ENCODE measurements around the gene ADAM12. TPM values are rescaled to one million over a fixed set of nuclear protein-coding genes. Genes with fewer than 3 reads are reported as not detected.

ADAM12 gene
- total RNA-seq, 2 donors from 2014 or later: under 0.01 to 0.52 TPM

DNA sequence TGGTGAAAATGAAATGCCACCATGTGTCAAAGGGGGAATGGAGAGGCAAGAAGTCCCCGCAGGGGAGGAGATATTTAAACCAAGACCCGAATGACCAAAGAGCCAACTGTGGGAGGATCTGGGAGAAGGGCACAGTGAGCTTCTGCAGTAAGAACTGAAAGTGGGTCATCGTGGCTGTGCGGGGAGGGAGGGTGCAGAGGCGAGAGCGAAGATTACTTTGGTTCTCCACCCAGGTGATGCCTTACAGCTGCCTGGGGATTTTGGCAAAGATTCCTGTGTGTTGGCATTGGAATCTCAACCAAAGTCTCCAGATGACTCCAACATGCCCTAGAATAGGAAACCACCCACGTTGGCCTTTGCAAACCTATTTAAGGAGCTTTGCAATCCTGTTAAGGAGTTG, 44.2 kb upstream of the ADAM12 start:
- WGBS, 2 donors: 71 to 75% methylated on average over 7 of the region's 7 CpGs
- intact Hi-C loops (cut with DNase I): no loop called here

DNA sequence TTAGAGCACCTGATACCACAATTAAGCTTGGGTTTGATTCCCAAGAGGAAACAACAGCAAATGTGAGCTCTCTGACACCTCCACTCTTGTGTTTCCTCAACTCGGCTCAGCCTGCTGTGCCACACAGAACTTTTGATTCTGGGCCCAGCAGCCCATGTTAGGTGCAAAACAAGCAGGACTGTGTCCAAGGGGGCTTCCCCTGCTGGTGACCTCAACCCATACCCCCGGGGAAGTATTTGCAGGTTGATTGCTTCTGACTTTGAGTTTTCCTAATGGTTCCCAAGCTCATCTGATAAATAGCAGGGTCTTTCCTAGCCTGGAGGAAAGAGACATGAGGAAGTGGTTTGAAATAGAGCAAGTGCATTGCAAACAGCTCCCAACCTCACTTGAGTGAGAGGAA, 43.5 kb upstream of the ADAM12 start:
- no peak overlapping the region for H3K4me3 ChIP-seq
- DNase-seq: no peak
- no peaks in the 10 kb centered on the region for H3K9me3 ChIP-seq
- TF ChIP-seq, protein P1, sequence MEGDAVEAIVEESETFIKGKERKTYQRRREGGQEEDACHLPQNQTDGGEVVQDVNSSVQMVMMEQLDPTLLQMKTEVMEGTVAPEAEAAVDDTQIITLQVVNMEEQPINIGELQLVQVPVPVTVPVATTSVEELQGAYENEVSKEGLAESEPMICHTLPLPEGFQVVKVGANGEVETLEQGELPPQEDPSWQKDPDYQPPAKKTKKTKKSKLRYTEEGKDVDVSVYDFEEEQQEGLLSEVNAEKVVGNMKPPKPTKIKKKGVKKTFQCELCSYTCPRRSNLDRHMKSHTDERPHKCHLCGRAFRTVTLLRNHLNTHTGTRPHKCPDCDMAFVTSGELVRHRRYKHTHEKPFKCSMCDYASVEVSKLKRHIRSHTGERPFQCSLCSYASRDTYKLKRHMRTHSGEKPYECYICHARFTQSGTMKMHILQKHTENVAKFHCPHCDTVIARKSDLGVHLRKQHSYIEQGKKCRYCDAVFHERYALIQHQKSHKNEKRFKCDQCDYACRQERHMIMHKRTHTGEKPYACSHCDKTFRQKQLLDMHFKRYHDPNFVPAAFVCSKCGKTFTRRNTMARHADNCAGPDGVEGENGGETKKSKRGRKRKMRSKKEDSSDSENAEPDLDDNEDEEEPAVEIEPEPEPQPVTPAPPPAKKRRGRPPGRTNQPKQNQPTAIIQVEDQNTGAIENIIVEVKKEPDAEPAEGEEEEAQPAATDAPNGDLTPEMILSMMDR (IDR thresholded peaks at IDR 0.05): no peak
- no peak for TF ChIP-seq POLR2A (IDR thresholded peaks at IDR 0.05)
- H3K27me3 ChIP-seq: no peaks in the 10 kb centered on the region
- intact Hi-C loops (cut with DNase I): no loop called here
- no peaks in the 10 kb centered on the region for H3K36me3 ChIP-seq (replicated peaks in 1 of 2; ENCODE audit: insufficient read depth in 1 of 2, low read depth in 2 of 2)
- ATAC-seq: no peak
- H3K4me1 ChIP-seq: no peaks in the 10 kb centered on the region
- H3K27ac ChIP-seq: no peak overlapping the region
- 58 to 61% methylated on average over 2 of the region's 2 CpGs for WGBS, 2 donors

More for the DNA sequence above, 44.2 kb upstream of the ADAM12 start:
- ATAC-seq (no peak), DNase-seq (no peak)
- no peaks in the 10 kb centered on the region for H3K27me3 ChIP-seq
- no peak for TF ChIP-seq POLR2A (IDR thresholded peaks at IDR 0.05)
- no peaks in the 10 kb centered on the region for H3K4me1 ChIP-seq
- no peaks in the 10 kb centered on the region for H3K9me3 ChIP-seq
- no peak overlapping the region for H3K27ac ChIP-seq
- H3K4me3 ChIP-seq: no peak overlapping the region
- H3K36me3 ChIP-seq (replicated peaks in 1 of 2; ENCODE audit: insufficient read depth in 1 of 2, low read depth in 2 of 2): no peaks in the 10 kb centered on the region

DNA sequence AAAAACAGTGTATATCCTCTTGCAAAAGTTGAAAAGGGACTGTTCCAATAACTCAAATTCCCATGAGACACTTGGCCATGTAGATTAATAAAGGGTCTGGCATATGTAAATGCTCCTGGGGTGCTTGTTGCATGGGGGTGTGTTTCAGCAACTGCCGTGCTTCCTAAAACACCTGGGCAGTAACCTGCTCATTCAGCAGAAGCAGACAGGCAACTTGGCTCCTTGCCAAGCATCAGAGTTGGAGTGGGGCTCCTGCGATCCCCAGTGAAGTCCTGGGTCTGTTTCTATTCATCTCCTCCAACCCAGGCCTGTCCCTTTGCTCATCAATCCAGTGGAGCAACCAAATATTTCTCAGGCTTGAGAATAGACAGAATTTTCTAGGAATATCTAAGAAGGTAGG, 42.2 kb upstream of the ADAM12 start:
- no peak for DNase-seq
- 36 to 74% methylated on average over 1 to 2 of the region's 2 CpGs for WGBS, 2 donors
- ATAC-seq: no peak
- Histone ChIP-seq H3K4me1 (no peaks in the 10 kb centered on the region), H3K27me3 (no peaks in the 10 kb centered on the region), H3K27ac (no peak overlapping the region), H3K9me3 (no peaks in the 10 kb centered on the region), H3K36me3 (replicated peaks in 1 of 2; ENCODE audit: insufficient read depth in 1 of 2, low read depth in 2 of 2) (no peaks in the 10 kb centered on the region), H3K4me3 (no peak overlapping the region)
- no peak for TF ChIP-seq POLR2A (IDR thresholded peaks at IDR 0.05)
- TF ChIP-seq, protein P1 (IDR thresholded peaks at IDR 0.05): no peak
- intact Hi-C loops (cut with DNase I): no loop called here

DNA sequence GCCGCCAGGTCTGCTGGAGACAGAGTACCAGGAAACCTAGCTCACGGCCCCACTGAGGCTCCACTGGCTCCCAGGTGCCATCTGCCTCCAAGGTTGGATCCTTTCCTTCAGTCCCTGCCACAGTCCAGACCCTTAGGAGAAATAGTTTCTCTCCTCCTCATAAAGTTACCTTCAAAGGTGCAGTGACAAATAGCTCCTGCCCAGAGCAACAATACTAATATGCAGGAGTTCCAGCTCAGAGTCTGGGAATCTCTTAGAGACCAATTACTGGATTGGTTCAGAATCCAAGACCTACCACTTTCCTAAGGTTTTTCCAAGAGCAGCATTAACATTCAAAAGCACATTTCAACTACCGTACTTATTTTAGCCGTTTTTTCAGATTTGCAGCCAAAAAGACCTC, 41.0 kb upstream of the ADAM12 start:
- no peaks in the 10 kb centered on the region for H3K9me3 ChIP-seq
- WGBS, 2 donors: 67 to 87% methylated on average over 4 of the region's 4 CpGs
- no peak for ATAC-seq
- intact Hi-C loops (cut with DNase I): no loop called here
- no peaks in the 10 kb centered on the region for H3K4me1 ChIP-seq
- TF ChIP-seq POLR2A (IDR thresholded peaks at IDR 0.05): no peak
- TF ChIP-seq, protein P1 (IDR thresholded peaks at IDR 0.05): no peak
- H3K4me3 ChIP-seq: no peak overlapping the region
- H3K27ac ChIP-seq: no peak overlapping the region
- H3K27me3 ChIP-seq: no peaks in the 10 kb centered on the region
- no peaks in the 10 kb centered on the region for H3K36me3 ChIP-seq (replicated peaks in 1 of 2; ENCODE audit: insufficient read depth in 1 of 2, low read depth in 2 of 2)
- DNase-seq: no peak

DNA sequence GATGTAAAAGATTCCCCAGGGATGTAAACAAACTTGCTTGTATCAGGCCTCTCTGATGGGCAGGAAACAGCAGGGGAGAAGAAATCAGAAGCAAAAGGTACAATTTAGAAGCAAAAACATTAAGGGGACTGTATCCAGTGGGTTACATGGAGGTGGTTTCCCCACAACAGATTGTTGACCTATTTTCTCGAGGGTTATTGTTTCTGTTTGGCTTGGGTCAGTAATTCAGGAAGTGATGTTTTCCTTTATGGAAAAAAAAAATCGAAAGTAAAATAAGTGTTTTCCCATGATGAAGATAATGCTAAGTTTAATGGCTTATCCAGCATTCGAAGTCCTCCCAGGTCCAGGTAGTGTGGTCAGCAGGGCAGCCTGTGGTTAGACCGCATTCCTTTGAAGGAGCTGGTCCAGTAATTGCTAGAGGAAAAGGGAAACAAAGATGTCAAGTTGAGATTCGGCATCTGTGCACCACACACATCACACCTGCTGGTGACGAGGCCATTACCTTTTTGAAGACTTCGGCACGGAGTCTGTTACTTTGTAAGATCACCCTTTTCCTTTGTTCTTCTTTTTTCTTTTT, 37.3 kb upstream of the ADAM12 start:
- H3K9me3 ChIP-seq: peaks cover 0 to 6% (median 0%) of the 10 kb centered on the region in 3 donors
- H3K36me3 ChIP-seq (replicated peaks in 1 of 2; ENCODE audit: insufficient read depth in 1 of 2, low read depth in 2 of 2): no peaks in the 10 kb centered on the region
- no peaks in the 10 kb centered on the region for H3K27me3 ChIP-seq
- 43 to 59% methylated on average over 8 of the region's 8 CpGs for WGBS, 2 donors
- H3K27ac ChIP-seq: no peak overlapping the region
- no peak for ATAC-seq
- no peaks in the 10 kb centered on the region for H3K4me1 ChIP-seq
- no peak overlapping the region for H3K4me3 ChIP-seq
- TF ChIP-seq POLR2A (IDR thresholded peaks at IDR 0.05): no peak
- TF ChIP-seq, protein P1 (IDR thresholded peaks at IDR 0.05): no peak
- intact Hi-C loops (cut with DNase I): no loop called here
- no peak for DNase-seq
